Renal cortex interstitium (tissue), 11 donors: ENCODE data around the gene SNX20. TPM values are rescaled to one million over a fixed set of nuclear protein-coding genes. Genes with fewer than 3 reads are reported as not detected.

Source experiments
- DNase-seq, 11 donors: peaks; one replicate each; pipeline ENCODE4 v3.0.0-alpha.2; 2013; ENCODE audit warnings: low read depth in 9 of 11, low spot score in 4 of 11; ENCODE audit errors: extremely low read depth in 1 of 11
- polyA plus RNA-seq, 3 donors: library from polyadenylated mRNA; unstranded; fragments of 120-200 nt; gene quantifications; one replicate each; pipeline ENCODE4 v1.2.1, GENCODE V29; 2013; ENCODE audit not compliant: insufficient read length in 3 of 3

The SNX20 gene
- polyA plus RNA-seq, 3 donors: 0.36 to 0.85 (median 0.47) TPM

GRCh38 chr16:50708373-50709060 lies 27.4 kb upstream of the SNX20 start:
- DNase-seq: no peak

GRCh38 chr16:50706250-50706649 lies 25.1 kb upstream of the SNX20 start:
- DNase-seq: no peak

- no peak for DNase-seq
Measured at GRCh38 chr16:50705436-50706110, 24.5 kb upstream of the SNX20 start.

GRCh38 chr16:50704245-50704644 lies 23.1 kb upstream of the SNX20 start:
- no peak for DNase-seq

- DNase-seq: no peak
Measured at GRCh38 chr16:50702725-50703124, 21.6 kb upstream of the SNX20 start.

GRCh38 chr16:50699326-50700159 lies 18.4 kb upstream of the SNX20 start:
- DNase-seq: no peak

GRCh38 chr16:50697881-50698767 lies 17.0 kb upstream of the SNX20 start:
- no peak for DNase-seq

GRCh38 chr16:50697421-50697715 lies 16.3 kb upstream of the SNX20 start:
- DNase-seq: no peak

- DNase-seq: no peak
Measured at GRCh38 chr16:50696575-50697420, 15.7 kb upstream of the SNX20 start.

- DNase-seq: no peak
Measured at GRCh38 chr16:50696126-50696525, 15.0 kb upstream of the SNX20 start.

GRCh38 chr16:50695017-50696000 lies 14.2 kb upstream of the SNX20 start:
- no peak for DNase-seq

- DNase-seq: no peak
Measured at GRCh38 chr16:50694206-50694605, 13.1 kb upstream of the SNX20 start.

- no peak for DNase-seq
Measured at GRCh38 chr16:50692999-50693781, 12.1 kb upstream of the SNX20 start, which contains the start of gene NOD2. Gene NOD2 (plus strand): TSS chr16:50693606. CDS start chr16:50699496, 5,890 bp downstream.

GRCh38 chr16:50692644-50692998 lies 11.5 kb upstream of the SNX20 start:
- no peak for DNase-seq

GRCh38 chr16:50690177-50690576 lies 9.1 kb upstream of the SNX20 start:
- DNase-seq: no peak

- no peak for DNase-seq
Measured at GRCh38 chr16:50688867-50689266, 7.8 kb upstream of the SNX20 start.
